PFSK-1 (cell line): ENCODE data around the gene KPNB1.
A peak's percentile ranks its signal among the peaks of the same experiment; 100 is the strongest.

Experiments
- FOXP2 ChIP-seq: optimal IDR thresholded peaks from 2 replicates; pipeline ENCODE3; 2011; ENCODE audit warnings: borderline replicate concordance, control low read depth, inconsistent platforms; ENCODE audit not compliant: insufficient read depth; ENCODE audit errors: extremely low read length, extremely low read depth
- POLR2AphosphoS5 ChIP-seq: IDR thresholded peaks from 2 replicates; pipeline ENCODE4 v1.6.1; 2012; ENCODE audit warnings: low read depth, mild to moderate bottlenecking, control low read depth, low read length, moderate library complexity
- SIN3A ChIP-seq: IDR thresholded peaks from 2 replicates; pipeline ENCODE4 v1.6.1; 2012; ENCODE audit warnings: mild to moderate bottlenecking, low read length, moderate library complexity, borderline replicate concordance; ENCODE audit not compliant: insufficient read depth
- TAF1 ChIP-seq: IDR thresholded peaks from 2 replicates; pipeline ENCODE4 v1.6.1; 2012; ENCODE audit warnings: low read length, control low read depth, borderline replicate concordance; ENCODE audit not compliant: insufficient read depth
- TF ChIP-seq, protein P1 (sequence below), 2 experiments: IDR thresholded peaks; 2 replicates each; pipeline versions ENCODE4 v1.6.1 to v1.8.0; 2011 to 2012; ENCODE audit warnings: low read depth in 2 of 2, low read length in 2 of 2, control low read depth in 1 of 2, inconsistent platforms in 1 of 2, mild to moderate bottlenecking in 1 of 2, moderate library complexity in 1 of 2; ENCODE audit not compliant: insufficient read depth in 1 of 2

KPNB1 gene

GRCh38 chr17:47650525-47651522 is 1.1 kb downstream of the KPNB1 start:
- peak; percentile 31; the same call in 1 of the 2 replicates for TF ChIP-seq SIN3A
- TF ChIP-seq, protein P1, sequence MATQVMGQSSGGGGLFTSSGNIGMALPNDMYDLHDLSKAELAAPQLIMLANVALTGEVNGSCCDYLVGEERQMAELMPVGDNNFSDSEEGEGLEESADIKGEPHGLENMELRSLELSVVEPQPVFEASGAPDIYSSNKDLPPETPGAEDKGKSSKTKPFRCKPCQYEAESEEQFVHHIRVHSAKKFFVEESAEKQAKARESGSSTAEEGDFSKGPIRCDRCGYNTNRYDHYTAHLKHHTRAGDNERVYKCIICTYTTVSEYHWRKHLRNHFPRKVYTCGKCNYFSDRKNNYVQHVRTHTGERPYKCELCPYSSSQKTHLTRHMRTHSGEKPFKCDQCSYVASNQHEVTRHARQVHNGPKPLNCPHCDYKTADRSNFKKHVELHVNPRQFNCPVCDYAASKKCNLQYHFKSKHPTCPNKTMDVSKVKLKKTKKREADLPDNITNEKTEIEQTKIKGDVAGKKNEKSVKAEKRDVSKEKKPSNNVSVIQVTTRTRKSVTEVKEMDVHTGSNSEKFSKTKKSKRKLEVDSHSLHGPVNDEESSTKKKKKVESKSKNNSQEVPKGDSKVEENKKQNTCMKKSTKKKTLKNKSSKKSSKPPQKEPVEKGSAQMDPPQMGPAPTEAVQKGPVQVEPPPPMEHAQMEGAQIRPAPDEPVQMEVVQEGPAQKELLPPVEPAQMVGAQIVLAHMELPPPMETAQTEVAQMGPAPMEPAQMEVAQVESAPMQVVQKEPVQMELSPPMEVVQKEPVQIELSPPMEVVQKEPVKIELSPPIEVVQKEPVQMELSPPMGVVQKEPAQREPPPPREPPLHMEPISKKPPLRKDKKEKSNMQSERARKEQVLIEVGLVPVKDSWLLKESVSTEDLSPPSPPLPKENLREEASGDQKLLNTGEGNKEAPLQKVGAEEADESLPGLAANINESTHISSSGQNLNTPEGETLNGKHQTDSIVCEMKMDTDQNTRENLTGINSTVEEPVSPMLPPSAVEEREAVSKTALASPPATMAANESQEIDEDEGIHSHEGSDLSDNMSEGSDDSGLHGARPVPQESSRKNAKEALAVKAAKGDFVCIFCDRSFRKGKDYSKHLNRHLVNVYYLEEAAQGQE (IDR thresholded peaks at IDR 0.05; ENCODE audit: insufficient read depth in 1 of 2, low read depth in 2 of 2, low read length in 2 of 2), result peak in 1 of 2 experiments; percentile 52; a peak in 2 of 4 replicates
- peak; percentile 81 for TF ChIP-seq POLR2AphosphoS5
- TF ChIP-seq TAF1, result peak; percentile 74; the same call in 1 of the 2 replicates
- peak; percentile 71 for TF ChIP-seq FOXP2

GRCh38 chr17:47651704-47652103 is 2.0 kb downstream of the KPNB1 start:
- no peak for TF ChIP-seq SIN3A
- no peak for TF ChIP-seq POLR2AphosphoS5
- TF ChIP-seq, protein P1 (IDR thresholded peaks at IDR 0.05; ENCODE audit: insufficient read depth in 1 of 2, low read depth in 2 of 2, low read length in 2 of 2), result no peak
- TF ChIP-seq FOXP2, result no peak
- no peak for TF ChIP-seq TAF1

- TF ChIP-seq POLR2AphosphoS5, result no peak
- TF ChIP-seq, protein P1 (IDR thresholded peaks at IDR 0.05; ENCODE audit: insufficient read depth in 1 of 2, low read depth in 2 of 2, low read length in 2 of 2), result peak; percentile 70 to 93; a peak in 3 of 4 replicates
Measured at GRCh38 chr17:47652570-47652969, 2.9 kb downstream of the KPNB1 start.

DNA sequence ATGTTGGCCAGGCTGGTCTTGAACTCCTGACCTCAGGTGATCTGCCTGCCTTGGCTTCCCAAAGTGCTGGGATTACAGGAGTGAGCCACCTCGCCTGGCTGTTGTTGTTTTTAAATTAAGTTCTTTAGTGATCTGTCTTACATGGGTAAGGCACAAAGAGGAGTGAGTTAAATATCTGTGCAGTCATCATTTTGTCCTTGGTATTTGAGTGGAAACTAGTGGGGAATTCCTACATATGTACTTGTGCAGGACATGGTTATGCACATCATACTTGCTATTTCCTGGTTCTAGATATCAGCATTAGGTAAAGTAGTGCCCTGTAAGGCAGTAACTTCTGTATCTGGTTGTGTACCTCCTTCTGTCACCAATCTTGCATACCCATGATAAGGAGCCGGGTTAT is 3.7 kb downstream of the KPNB1 start:
- TF ChIP-seq POLR2AphosphoS5, result no peak
- no peak for TF ChIP-seq FOXP2
- TF ChIP-seq TAF1, result no peak
- TF ChIP-seq SIN3A, result no peak
- TF ChIP-seq, protein P1 (IDR thresholded peaks at IDR 0.05; ENCODE audit: insufficient read depth in 1 of 2, low read depth in 2 of 2, low read length in 2 of 2), result no peak
